Measurements from ENCODE around the gene KCNIP4. TPM values are rescaled to one million over a fixed set of nuclear protein-coding genes. Genes with fewer than 3 reads are reported as not detected.

The KCNIP4 gene
- total and polyA plus RNA-seq, 2 donors (not counting 3 experiments of a cell fraction or from before 2014, with no cell fraction given) = not detected

GRCh38 chr4:21139327-21139726, 809.2 kb downstream of the KCNIP4 start:
- H3K9me1 ChIP-seq (replicated peaks; ENCODE audit: control insufficient read depth, extremely low read depth, insufficient read depth, low read length) = no peaks in the 10 kb centered on the region
- no peaks in the 10 kb centered on the region for H3K36me3 ChIP-seq (ENCODE audit: control insufficient read depth in 2 of 2, extremely low read depth in 1 of 2, insufficient read depth in 2 of 2, low read length in 2 of 2)
- intact Hi-C loops (cut with micrococcal nuclease) = loop anchor here (10.0 kb wide), 3 partner anchors 325 to 715 kb away; partner anchors contain the start of gene PACRGL
- no peak for TF ChIP-seq GATA2 (IDR thresholded peaks at IDR 0.05; ENCODE audit: insufficient read depth, insufficient read length, low read depth, low read length)
- TF ChIP-seq MYC (IDR thresholded peaks at IDR 0.05; ENCODE audit: low read depth, low read length) = no peak
- no peak for TF ChIP-seq POLR2A (IDR thresholded peaks at IDR 0.05; ENCODE audit: low read depth, low read length)
- no peak for TF ChIP-seq POLR2AphosphoS5 (IDR thresholded peaks at IDR 0.05; ENCODE audit: insufficient read depth, low read depth, low read length)
- no peak for TF ChIP-seq FOS (IDR thresholded peaks at IDR 0.05; ENCODE audit: borderline replicate concordance, insufficient read depth, low read length)
- no peak for TF ChIP-seq CTCF (IDR thresholded peaks at IDR 0.05; ENCODE audit: extremely low read depth in 1 of 2, insufficient read depth in 1 of 2, low read depth in 1 of 2, low read length in 2 of 2)
- no peak for TF ChIP-seq EZH2 (IDR thresholded peaks at IDR 0.05; ENCODE audit: borderline replicate concordance, low read depth, low read length, severe bottlenecking)
- TF ChIP-seq MAX (IDR thresholded peaks at IDR 0.05; ENCODE audit: insufficient read depth, insufficient read length) = no peak
- TF ChIP-seq JUN (IDR thresholded peaks at IDR 0.05; ENCODE audit: borderline replicate concordance, insufficient read depth, insufficient read length, low read depth) = no peak
- no TSS peak for BruUV-seq (replicated peaks)
- no peak overlapping the region for H2AFZ ChIP-seq (ENCODE audit: low read depth, low read length)
- H3K27ac ChIP-seq (ENCODE audit: insufficient read depth, low read depth, low read length) = no peak overlapping the region
- no peak overlapping the region for H3K4me3 ChIP-seq (replicated peaks in 1 of 3; ENCODE audit: insufficient read depth in 1 of 3, low read depth in 1 of 3, low read length in 3 of 3)
- no peaks in the 10 kb centered on the region for H3K27me3 ChIP-seq (ENCODE audit: control insufficient read depth in 2 of 2, insufficient read depth in 2 of 2, low read length in 2 of 2)
- dilution Hi-C loops (cut with MboI; ENCODE audit: extremely low pct_ligation_motif_present, low sequenced_read_pairs) = no loop called here
- ChIA-PET CTCF (interaction anchor here (1.6 kb wide), 1 partner anchor 366 kb away, joined by 12 read pairs; no protein-coding TSS in a partner anchor), POLR2A (no interaction called here)
- H3K4me1 ChIP-seq (ENCODE audit: control insufficient read depth, extremely low read depth, insufficient read depth, low read length) = peaks cover 18% of the 10 kb centered on the region
- no peak for FAIRE-seq
- no peaks in the 10 kb centered on the region for H3K79me2 ChIP-seq (ENCODE audit: control insufficient read depth, insufficient read depth, low read length)
- no peak overlapping the region for H3K4me2 ChIP-seq (ENCODE audit: insufficient read depth, low read length)
- no peaks in the 10 kb centered on the region for H3K9me3 ChIP-seq (replicated peaks; ENCODE audit: control insufficient read depth, insufficient read depth, low read length)
- no peak for DNase-seq (ENCODE audit: low read depth, low spot score)
- H3K9ac ChIP-seq (replicated peaks; ENCODE audit: extremely low read depth, insufficient read depth, low read length) = no peak overlapping the region
- no peaks in the 10 kb centered on the region for H4K20me1 ChIP-seq (replicated peaks; ENCODE audit: control insufficient read depth, extremely low read depth, insufficient read depth, low read length)

Measured in endothelial cell of umbilical vein (primary cell).